ENCODE measurements around the gene COMMD6.

GRCh38 chr13:75489502-75490263 is 48.0 kb downstream of the COMMD6 start:
- TF ChIP-seq POLR2A (IDR thresholded peaks at IDR 0.05) (no peak), CTCF (IDR thresholded peaks at IDR 0.05 in 4 of 5, conservative IDR thresholded peaks at IDR 0.05 in 1 of 5) (no peak)

All from gastrocnemius medialis (tissue), 4 donors.